Right ventricle myocardium inferior (tissue), 1 donor: ENCODE results near the gene PRC1. TPM values are rescaled to one million over a fixed set of nuclear protein-coding genes. Genes with fewer than 3 reads are reported as not detected.
"Not testable (repeated sequence)": the region's sequence is repeated elsewhere in the genome, so short reads cannot be mapped to it uniquely, and the experiment has no call there.

Experiments
- ATAC-seq: fragments of 200-7000 bp; cut with Tn5 transposase; one replicate; pipeline ENCODE4 v1.9.1; 2020; ENCODE audit warnings: mild to moderate bottlenecking, moderate library complexity
- DNase-seq: peaks from one replicate; pipeline ENCODE4 v3.0.0; 2021; ENCODE audit errors: missing footprints
- intact Hi-C: fragments of 100-400 bp; cut with DNase I; formaldehyde crosslinking; loops from one replicate; pipeline ENCODE4 v1.11.0; 2022
- long read RNA-seq: library from polyadenylated mRNA; unstranded; transcript quantifications from one replicate; pipeline ENCODE4 v2.0.0, GENCODE V29; 2021
- total RNA-seq: library from RNA; stranded (reverse); fragmentation: NEBNext Ultra II Directional; extraction: Animal tissue kit (Norgen Biotek cat#: 25700); gene quantifications from one replicate; pipeline ENCODE4 v1.2.1, GENCODE V29; 2021
- donor health status: DM: no; HTN: yes; CAD: no; lungs with severe emphysema.

Gene PRC1, protein sequence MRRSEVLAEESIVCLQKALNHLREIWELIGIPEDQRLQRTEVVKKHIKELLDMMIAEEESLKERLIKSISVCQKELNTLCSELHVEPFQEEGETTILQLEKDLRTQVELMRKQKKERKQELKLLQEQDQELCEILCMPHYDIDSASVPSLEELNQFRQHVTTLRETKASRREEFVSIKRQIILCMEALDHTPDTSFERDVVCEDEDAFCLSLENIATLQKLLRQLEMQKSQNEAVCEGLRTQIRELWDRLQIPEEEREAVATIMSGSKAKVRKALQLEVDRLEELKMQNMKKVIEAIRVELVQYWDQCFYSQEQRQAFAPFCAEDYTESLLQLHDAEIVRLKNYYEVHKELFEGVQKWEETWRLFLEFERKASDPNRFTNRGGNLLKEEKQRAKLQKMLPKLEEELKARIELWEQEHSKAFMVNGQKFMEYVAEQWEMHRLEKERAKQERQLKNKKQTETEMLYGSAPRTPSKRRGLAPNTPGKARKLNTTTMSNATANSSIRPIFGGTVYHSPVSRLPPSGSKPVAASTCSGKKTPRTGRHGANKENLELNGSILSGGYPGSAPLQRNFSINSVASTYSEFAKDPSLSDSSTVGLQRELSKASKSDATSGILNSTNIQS
- 4.0 TPM for total RNA-seq
- long read RNA-seq = 0 reads

DNA sequence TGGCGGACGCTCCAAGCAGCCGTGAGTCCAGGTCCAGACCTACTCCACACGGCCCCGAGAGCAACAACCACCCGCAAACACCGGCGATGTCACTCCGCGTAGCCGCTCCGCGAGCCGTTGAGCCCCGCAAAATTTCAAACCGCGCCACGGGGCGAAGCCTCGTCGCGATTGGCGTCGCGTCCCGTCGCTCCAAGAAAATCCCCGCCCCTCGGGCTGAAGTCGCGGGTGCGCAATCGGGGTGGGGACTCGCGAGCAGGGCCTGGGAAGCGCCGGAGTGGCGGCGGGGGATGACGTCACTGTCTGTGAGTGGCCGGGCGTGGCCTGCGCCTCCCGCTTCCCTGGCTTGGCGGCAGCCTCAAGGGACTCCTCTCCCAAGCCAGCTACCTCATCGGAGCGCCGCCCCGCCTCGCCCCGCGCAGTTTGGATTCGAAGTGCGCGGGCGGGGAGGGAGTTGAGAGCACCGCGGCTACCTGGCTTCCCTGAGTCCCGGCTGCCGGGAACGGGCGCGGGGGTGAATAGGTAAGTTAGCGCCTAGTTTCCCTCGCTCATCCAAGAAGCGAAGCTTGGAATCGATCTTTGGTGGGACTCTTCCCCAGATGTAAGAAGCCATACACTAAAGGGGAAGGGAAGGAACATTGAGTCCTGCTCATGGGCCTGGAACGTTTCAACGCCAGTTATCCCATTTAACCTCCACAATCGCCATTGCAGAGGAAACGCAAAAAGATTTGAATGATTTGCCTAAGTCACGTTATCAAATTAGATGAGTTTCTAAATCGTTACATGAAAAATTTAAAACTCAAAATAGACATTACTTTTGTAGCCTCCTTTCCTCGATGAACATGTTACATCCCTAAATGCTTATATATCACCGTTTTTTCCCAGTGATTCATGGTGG, at the start of gene PRC1:
TSS of gene PRC1 (minus strand) at position 119 of the 895 bp plus-strand sequence. CDS start at position 1, 118 bp downstream.
- ATAC-seq = peak; percentile 100
- intact Hi-C loops = loop anchor here (1.0 to 5.0 kb wide), 2 partner anchors 28 to 37 kb away; partner anchors contain the start of gene VPS33B
- peak; percentile 99 for DNase-seq

DNA sequence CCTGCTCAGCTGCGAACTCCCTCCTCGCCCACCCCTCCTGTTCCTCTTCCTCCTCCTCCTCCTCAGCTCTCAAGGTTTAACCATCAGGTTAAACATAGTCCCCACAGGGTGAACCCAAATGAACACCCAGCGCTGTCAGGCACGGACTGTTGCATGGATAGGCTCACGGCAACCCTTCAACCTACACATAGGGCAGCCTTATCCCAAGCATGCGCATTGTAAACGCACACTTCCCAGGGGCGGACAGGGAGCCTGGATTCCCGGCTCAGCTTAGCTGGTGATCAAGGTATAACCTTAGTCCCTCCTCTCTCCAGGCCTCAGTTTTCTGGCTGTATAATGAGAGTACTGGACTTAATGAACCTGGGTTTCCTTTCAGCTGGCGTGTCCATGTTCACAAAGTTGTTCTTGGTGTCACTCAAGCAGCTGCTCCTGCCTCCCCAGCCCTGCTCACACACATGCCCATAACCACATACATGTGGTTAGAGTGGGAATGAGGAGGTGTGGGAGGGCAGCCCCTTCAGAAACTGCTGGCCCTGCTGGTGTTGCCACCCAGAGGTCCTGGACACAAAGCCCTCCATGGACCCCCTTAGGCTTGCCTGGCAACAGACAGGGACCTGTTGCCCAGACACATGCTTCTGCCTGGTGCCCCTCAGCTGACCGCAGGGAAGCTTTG, 49.0 kb upstream of the PRC1 start:
- DNase-seq (peak; percentile 50), ATAC-seq (no peak)
- intact Hi-C loops = no loop called here

DNA sequence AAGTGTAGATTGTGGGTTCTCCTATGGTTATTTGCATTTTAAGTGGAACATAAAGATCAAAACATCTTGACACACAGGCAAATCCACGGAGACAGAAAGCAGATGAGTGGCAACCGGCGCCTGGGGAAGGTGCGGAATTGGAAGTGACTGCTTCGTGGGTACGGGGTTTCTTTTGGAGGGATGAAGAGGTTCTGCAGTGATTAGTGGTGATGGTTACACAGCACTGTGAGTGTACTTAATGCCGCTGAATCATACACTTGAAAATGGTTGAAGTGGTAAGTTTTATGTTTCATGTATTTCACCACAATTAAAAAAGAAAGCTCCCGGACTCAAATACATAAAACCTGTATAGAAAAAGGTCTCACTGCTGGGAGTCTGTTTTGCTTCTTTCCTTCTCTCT, 46.5 kb upstream of the PRC1 start:
- DNase-seq (no peak), ATAC-seq (no peak)
- intact Hi-C loops = no loop called here

DNA sequence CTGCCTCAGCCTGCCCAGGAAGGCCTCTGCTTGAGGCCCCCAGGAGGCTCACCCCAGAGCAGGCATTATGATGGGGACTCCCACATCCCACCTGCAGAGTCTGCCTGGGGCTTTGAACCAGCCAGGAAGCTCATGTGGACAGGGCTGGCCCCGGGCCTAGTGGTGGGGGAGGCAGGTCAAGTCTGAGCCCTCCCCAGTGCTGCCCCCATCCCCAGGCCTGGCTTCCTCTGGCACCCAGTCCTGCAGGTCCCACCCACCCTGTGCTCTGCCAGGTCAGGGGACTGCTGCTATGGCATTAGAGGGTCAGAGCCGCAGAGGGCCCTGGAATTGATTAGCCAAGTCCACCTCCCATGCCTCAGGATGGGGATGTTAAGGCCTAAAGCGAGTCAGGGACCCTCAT, 45.7 kb upstream of the PRC1 start:
- intact Hi-C loops = no loop called here
- DNase-seq = no peak
- ATAC-seq = no peak

DNA sequence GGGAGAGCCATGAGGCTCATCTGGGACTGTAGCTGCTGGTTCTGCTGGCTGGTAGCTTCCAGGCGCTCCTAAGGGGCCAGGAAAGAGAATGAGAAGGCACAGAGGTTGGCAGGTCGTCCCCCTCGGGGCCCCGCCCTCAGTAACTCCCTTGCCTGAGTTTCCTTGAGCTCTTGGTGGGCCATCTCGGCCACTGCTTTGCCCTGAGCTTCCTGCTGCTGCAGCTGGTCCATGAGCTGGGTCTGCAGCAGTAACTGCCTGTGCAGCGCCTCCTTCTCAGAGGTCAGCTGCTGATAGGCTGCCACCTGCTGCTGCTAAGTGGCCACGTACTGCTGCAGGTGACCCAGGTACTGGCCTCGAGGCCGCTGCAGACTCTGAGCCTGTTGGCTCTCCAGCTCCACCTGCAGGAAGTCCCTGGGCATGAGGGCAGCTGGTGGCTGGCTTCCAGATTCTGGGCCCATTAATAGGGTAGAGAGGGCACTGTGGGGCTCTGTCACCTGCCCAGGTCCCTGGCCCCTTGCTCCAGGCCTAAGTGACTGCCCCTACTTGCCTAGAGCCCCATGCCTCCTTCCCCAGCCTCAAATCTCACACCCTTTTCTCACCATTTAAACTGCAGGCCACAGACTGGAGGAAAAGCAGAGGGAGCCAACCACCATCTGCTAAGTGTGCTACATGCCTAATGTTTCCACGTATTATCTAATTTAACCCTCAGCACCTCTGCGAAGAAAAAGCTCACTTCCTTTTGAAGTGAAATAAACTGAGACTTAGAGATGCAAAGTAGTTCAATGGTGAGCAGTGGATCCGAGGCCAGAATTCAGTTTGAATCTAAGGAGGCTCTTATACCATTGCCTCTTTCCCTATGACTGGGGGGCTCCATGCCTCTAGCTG, 38.8 kb upstream of the PRC1 start:
- intact Hi-C loops = no loop called here
- peak; percentile 74 for DNase-seq
- no peak for ATAC-seq

DNA sequence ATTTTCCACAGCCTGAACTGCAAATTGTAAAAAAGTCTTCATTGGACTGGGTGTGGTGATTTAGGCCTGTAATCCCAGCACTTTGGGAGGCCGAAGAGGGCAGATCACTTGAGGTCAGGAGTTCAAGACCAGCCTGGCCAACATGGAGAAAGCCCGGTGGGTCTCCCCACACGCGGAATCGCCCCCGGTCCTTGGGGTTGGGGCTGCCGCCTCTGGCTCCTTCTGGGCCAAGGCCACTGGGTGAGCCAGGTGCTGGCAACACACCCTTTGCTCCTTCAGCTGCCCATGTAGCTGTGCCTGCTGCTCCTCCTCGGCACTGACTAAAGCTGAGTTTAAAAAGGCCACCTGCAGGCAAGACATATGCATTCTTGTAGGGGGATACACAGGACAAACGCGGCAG, 37.5 kb upstream of the PRC1 start:
- no peak for DNase-seq
- ATAC-seq = no peak
- intact Hi-C loops = no loop called here

DNA sequence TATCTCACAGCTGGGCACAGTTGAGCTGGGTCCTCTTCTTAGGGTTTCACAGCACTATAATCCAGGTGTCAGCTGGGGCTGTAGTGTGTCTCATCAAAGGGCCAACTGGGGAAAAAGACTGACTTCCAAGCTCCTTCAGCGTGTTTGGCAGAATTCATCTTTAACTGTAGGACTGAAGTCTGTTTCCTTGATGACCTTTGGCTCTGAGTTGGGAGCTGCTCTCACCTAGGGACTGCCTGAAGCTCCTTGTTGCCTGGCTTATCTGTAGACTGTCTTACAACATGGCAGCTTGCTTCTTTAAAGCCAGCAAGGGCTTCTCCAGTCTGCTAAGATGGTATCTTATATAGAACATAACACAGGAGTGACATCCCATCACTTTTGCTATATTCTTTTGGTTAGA, 33.3 kb upstream of the PRC1 start:
- intact Hi-C loops = loop anchor here (10.0 kb wide), 1 partner anchor 73 kb away; the partner anchor contains the start of gene RCCD1
- no peak for DNase-seq
- no peak for ATAC-seq

DNA sequence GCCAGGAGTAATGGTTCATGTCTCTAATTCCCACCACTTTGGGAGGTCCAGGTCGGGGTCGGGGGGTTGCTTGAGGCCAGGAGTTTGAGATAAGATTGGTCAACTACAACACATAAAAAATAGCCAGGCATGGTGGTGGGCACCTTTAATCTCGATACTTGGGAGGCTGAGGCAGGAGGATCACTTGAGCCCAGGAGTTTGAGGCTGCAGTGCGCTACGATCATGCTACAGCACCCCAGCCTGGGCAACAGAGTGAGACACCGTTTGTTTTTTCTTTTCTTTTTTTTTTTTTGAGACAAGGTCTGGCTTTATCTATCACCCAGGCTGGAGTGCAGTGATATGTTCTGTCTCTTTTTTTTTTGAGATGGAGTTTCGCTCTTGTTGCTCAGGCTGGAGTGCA, 29.4 kb upstream of the PRC1 start:
- no peak for DNase-seq
- no peak for ATAC-seq
- intact Hi-C loops = loop anchor here (10.0 kb wide), 1 partner anchor 69 kb away; the partner anchor contains the start of gene RCCD1

DNA sequence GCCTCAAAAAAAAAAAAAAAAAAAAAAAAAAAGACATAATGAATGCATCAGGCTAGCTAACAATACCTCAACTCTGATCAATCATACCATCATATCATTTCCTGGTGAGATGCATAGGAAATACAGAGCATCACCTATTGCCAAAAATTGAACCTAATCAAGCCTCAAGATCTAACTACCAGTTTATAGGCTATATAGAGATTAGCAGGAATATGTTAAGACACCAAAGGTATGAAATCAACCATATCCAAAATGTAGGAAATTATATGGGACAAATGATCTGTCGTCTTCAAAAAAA, 28.4 kb upstream of the PRC1 start:
- DNase-seq (no peak), ATAC-seq (no peak)
- intact Hi-C loops = loop anchor here (1.0 to 10.0 kb wide), 2 partner anchors 28 to 68 kb away; partner anchors contain the start of genes PRC1 and RCCD1

DNA sequence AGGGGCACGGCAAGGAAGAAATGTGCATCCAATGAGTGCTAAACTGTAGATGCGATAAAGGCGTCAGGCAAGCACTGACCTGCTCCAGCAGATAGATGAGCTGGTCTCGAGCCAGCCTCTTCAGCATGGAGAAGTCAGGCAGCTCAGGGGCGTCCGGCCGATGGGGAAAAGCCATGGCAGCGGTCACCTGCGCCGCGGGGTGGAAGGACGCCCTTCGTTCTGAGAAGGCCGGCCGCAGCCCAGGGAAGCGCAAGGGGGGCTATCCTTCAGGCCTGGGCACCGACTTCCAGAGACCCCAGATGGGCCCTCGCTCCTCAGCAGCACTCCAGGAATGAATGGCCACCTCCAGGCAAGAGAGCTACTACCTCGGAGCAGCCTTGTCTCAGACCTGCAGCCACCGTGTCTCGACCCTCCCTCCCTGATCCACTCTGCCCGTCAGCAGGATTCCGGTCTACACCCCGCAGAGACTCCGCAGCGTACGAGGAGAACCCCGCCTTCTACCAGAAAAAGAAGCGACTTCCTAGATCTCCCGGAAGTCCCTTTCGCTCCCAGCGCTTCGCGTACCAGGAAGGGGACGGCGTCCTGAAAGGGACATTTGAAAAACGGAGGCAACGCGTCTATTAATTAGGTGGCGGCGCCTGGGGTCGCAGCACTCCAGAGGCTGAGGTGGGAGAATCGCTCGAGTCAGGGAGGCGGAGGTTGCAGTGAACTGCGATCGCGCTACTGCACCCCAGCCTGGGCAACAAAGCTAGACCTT, 27.9 kb upstream of the PRC1 start, which contains the start of gene VPS33B:
TSS of gene VPS33B (minus strand) at position 520 of the 757 bp plus-strand sequence. CDS start at position 175, 345 bp downstream.
- intact Hi-C loops = loop anchor here (1.0 to 10.0 kb wide), 2 partner anchors 28 to 67 kb away; partner anchors contain the start of genes PRC1 and RCCD1

DNA sequence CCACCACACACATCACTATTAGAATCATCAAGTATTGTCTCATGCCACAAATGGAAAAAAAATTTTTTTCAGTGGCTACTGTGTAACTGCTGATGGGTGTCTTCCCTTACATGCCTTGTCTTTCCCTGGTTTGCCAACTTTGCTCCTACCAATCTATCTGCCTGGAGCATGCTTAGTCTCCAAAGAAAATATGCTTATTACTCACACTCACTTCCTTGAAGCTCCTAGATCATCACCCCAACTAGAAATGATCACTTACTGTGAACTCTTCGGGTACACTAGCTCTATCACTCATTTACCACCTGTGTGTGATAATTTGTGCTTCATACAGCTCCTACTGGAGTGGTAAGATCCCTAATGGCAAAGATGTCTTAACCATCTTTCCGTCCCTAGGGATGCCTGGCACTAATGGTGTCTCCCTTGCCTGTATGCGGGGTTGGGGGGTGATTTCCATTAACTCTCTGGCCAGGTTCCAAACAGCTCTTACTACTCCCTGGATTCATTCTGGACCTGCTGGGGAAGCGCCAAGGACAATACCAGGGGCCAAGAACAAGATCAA, 27.3 kb upstream of the PRC1 start:
- DNase-seq = no peak
- intact Hi-C loops = loop anchor here (1.0 to 10.0 kb wide), 2 partner anchors 27 to 67 kb away; partner anchors contain the start of genes PRC1 and RCCD1

More for the DNA sequence above, 27.9 kb upstream of the PRC1 start, which contains the start of gene VPS33B:
- DNase-seq (peak; percentile 90), ATAC-seq (peak; percentile 91)

DNA sequence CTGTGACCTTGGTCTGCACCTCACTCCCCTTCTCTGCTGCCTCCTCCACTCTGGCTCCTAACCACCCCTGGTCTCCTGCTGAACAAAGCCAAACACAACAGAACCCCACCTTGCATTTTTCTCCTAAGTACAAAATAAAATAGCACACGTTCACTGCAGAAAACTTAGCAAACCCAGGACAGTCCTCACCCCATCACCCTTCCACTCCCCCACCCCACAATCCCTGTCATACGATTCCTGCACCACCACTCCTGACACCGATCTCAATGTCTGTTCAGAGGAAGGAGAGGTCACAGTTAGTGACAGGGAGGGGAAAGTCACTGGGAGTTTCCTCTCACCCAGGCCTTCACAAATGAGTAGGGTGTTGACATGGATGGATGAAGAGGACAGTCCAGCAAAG, 23.8 kb upstream of the PRC1 start:
- no peak for ATAC-seq
- intact Hi-C loops = no loop called here
- DNase-seq = no peak

More for the DNA sequence above, 27.3 kb upstream of the PRC1 start:
- ATAC-seq = no peak

DNA sequence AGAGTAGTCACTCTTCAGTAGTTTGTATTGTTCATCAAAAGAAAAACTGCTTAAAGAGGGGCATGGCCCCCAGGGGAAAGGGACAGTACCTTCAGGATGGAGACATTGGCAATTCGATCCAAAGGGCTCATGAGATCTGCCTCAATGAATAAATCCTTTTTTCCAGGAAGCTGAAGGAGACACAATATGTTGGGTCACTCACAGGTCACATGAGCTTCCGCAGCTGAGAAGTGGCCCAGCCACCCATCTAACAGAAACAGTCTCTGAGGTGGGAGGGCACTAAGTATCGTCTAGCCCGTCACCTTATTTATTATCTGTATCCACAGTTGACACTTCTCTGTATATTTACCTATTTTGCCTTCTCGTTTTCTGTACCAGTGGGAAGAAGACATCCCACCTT, 23.4 kb upstream of the PRC1 start:
- ATAC-seq = no peak
- intact Hi-C loops = no loop called here

DNA sequence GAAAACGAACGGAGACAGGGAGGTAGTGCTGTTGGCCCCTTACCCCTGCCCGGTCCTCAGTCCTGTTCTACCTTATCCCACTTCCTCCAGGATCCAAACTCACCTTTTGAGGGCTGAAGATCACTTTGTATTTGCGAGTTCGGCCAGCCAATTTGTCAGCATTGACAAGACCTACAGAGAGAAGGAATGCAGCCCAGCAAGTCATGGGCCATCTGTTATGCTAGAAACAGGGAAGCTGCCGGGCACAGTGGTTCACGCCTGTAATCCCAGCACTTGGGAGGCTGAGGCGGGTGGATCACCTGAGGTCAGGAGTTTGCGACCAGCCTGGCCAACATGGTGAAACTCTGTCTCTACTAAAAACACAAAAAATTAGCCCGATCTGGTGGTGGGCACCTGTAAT, 19.4 kb upstream of the PRC1 start:
- ATAC-seq, intact Hi-C loops, DNase-seq: not testable (repeated sequence)

More for the DNA sequence above, 23.4 kb upstream of the PRC1 start:
- DNase-seq = no peak

DNA sequence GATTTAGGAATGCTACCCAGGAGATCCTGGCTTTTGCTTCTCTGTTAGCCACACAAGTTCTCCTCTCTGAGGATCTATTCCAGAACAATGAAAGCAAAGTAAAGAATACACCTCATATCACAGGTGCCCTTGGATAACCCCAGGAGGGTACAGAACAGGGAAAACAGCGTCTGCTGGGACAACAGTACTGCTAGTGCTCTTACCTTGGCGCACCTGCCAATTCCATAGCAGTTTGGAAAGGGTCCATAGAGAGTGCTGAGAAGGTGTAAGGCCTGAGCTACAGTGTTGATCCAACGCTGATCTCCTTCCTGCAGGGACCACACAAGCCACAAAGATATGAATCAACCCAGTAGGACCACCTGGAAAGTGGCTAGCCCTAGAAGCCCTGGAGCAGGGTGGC, 12.9 kb upstream of the PRC1 start:
- DNase-seq (no peak), ATAC-seq (no peak)
- intact Hi-C loops = no loop called here

DNA sequence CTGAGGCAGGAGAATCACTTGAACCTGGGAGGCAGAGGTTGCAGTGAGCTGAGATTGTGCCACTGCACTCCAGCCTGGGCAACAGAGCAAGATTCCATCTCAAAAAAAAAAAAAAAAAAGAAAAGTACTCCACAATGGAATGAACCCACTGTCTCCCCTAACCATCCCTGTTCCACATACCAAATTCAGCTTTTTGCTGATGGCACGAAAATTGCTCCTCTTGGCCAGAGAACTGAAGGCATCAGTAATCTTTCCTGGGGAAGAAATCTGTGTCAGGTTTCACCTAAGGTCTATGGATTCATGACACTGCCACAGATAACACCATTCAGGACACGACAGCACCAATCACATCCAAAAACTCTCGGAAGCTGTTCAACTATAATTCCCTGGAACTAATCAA, 6.9 kb upstream of the PRC1 start:
- DNase-seq = no peak
- intact Hi-C loops = no loop called here
- no peak for ATAC-seq
